HCT116 (cell line): Measurements from ENCODE around the gene NUS1. TPM values are rescaled to one million over a fixed set of nuclear protein-coding genes. Genes with fewer than 3 reads are reported as not detected.
A peak's percentile ranks its signal among the peaks of the same experiment; 100 is the strongest.
"Not testable (repeated sequence)": the region's sequence is repeated elsewhere in the genome, so short reads cannot be mapped to it uniquely, and the experiment has no call there.

Source experiments
- ATAC-seq: fragments of 200-7000 bp; cut with Tn5 transposase; 2 replicates; pipeline ENCODE4 v1.9.1; 2020; ENCODE audit warnings: mild to moderate bottlenecking, moderate library complexity
- BruUV-seq: library from RNA; stranded (reverse); fragments of 400-500 nt; replicated peaks from 2 replicates; lab custom pipeline; 2021; lab: Mats Ljungman, UMichigan
- CTCF ChIA-PET: fragments of 300-600 bp; sonication (Branson Sonifier 250); formaldehyde crosslinking; loops from one replicate; lab custom pipeline; 2021; ENCODE audit warnings: antibody characterized with exemption; lab: Charles Lee
- POLR2A ChIA-PET: fragments of 300-600, 350-600 bp; sonication (Branson Sonifier 250); formaldehyde crosslinking; loops from one replicate; lab custom pipeline; 2021; ENCODE audit warnings: antibody characterized with exemption; lab: Charles Lee
- RAD21 ChIA-PET, 2 experiments: fragments of 300-600 bp; sonication (Branson Sonifier 250); formaldehyde crosslinking; loops; one replicate each; lab custom pipeline; 2023; ENCODE audit warnings: low total read pairs in 2 of 2; ENCODE audit not compliant: uncharacterized antibody in 2 of 2, unreplicated experiment in 2 of 2, low non-redundant PET in 1 of 2; lab: Charles Lee
- DNase-seq: peaks from one replicate; pipeline ENCODE4 v3.0.0-alpha.2; 2010; ENCODE audit warnings: low read depth, low spot score
- H2AFZ ChIP-seq: fragments of 200-600 bp; shearing (Covaris generic), sonication (generic); 2 replicates; pipeline ENCODE4 v1.6.1; 2017; ENCODE audit warnings: low read depth, mixed run types, mixed read lengths, antibody characterized with exemption, low read length; ENCODE audit not compliant: poor library complexity, severe bottlenecking
- H3K27ac ChIP-seq: 2 replicates; pipeline ENCODE4 v1.5.1; 2012; ENCODE audit warnings: low read depth, low read length
- H3K27me3 ChIP-seq: fragments of 200-600 bp; sonication (generic); 2 replicates; pipeline ENCODE4 v1.6.1; 2016; ENCODE audit warnings: mixed run types, low read length, mixed read lengths; ENCODE audit not compliant: insufficient read depth
- H3K36me3 ChIP-seq, 2 experiments: fragments of 200-500 bp in 1 of 2; fragments of 200-600 bp in 1 of 2; sonication (Bioruptor generic) in 1 of 2; sonication (generic) in 1 of 2; 2 replicates each; pipeline versions ENCODE4 v1.5.1 to v1.6.1; 2014 to 2016; ENCODE audit warnings: low read length in 2 of 2, inconsistent platforms in 1 of 2, mixed read lengths in 1 of 2, mixed run types in 1 of 2; ENCODE audit not compliant: insufficient read depth in 2 of 2, control insufficient read depth in 1 of 2
- H3K4me1 ChIP-seq, 2 experiments: fragments of 200-600 bp in 1 of 2; sonication (generic) in 1 of 2; 2 replicates each; pipeline versions ENCODE4 v1.5.1 to v1.6.1; 2012 to 2017; ENCODE audit warnings: low read length in 2 of 2, inconsistent platforms in 1 of 2, mild to moderate bottlenecking in 1 of 2, mixed read lengths in 1 of 2, mixed run types in 1 of 2, moderate library complexity in 1 of 2; ENCODE audit not compliant: insufficient read depth in 2 of 2, control insufficient read depth in 1 of 2
- H3K4me2 ChIP-seq: fragments of 200-600 bp; sonication (generic); 2 replicates; pipeline ENCODE4 v1.6.1; 2017; ENCODE audit warnings: mixed run types, low read length, mixed read lengths
- H3K4me3 ChIP-seq, 2 experiments: fragments of 200-600 bp in 1 of 2; sonication (generic) in 1 of 2; replicated peaks in 1 of 2; 2 replicates each; pipeline ENCODE4 v1.5.1; 2011 to 2016; ENCODE audit warnings: low read length in 2 of 2, control low read depth in 1 of 2, low read depth in 1 of 2, mild to moderate bottlenecking in 1 of 2, mixed read lengths in 1 of 2, mixed run types in 1 of 2
- H3K79me2 ChIP-seq: fragments of 200-600 bp; sonication (generic); 2 replicates; pipeline ENCODE4 v1.6.1; 2017; ENCODE audit warnings: mild to moderate bottlenecking, mixed run types, low read length, moderate library complexity, mixed read lengths; ENCODE audit not compliant: insufficient read depth
- H3K9ac ChIP-seq: fragments of 200-600 bp; sonication (generic); 2 replicates; pipeline ENCODE4 v1.6.1; 2016; ENCODE audit warnings: low read length, mixed read lengths
- H3K9me2 ChIP-seq: fragments of 200-600 bp; sonication (generic), shearing (Covaris generic); 2 replicates; pipeline ENCODE4 v1.6.1; 2017; ENCODE audit warnings: mixed run types, mild to moderate bottlenecking, moderate library complexity; ENCODE audit not compliant: insufficient read depth
- H3K9me3 ChIP-seq, 2 experiments: fragments of 200-500 bp in 1 of 2; fragments of 200-600 bp in 1 of 2; sonication (Bioruptor generic) in 1 of 2; sonication (generic) in 1 of 2; 2 replicates each; pipeline ENCODE4 v1.6.1; 2014 to 2017; ENCODE audit warnings: low read length in 2 of 2, mixed read lengths in 2 of 2, inconsistent platforms in 1 of 2, low read depth in 1 of 2, mild to moderate bottlenecking in 1 of 2, mixed run types in 1 of 2, moderate library complexity in 1 of 2; ENCODE audit not compliant: control insufficient read depth in 1 of 2, insufficient read depth in 1 of 2
- H4K20me1 ChIP-seq: fragments of 200-600 bp; sonication (generic), shearing (Covaris generic); 2 replicates; pipeline ENCODE4 v1.6.1; 2017; ENCODE audit warnings: mixed run types, mild to moderate bottlenecking, moderate library complexity; ENCODE audit not compliant: insufficient read depth
- CBX3 ChIP-seq: IDR thresholded peaks from 2 replicates; pipeline ENCODE4 v1.6.1; 2012; ENCODE audit warnings: low read depth
- CTCF ChIP-seq, 3 experiments: fragments of 200-600 bp in 1 of 3; sonication (generic) in 1 of 3; IDR thresholded peaks in 2 of 3; conservative IDR thresholded peaks in 1 of 3; 2 replicates each; pipeline ENCODE4 v1.5.1; 2012 to 2017; ENCODE audit warnings: low read depth in 2 of 3, low read length in 2 of 3, antibody characterized with exemption in 1 of 3, borderline replicate concordance in 1 of 3, control low read depth in 1 of 3, mild to moderate bottlenecking in 1 of 3, mixed read lengths in 1 of 3, mixed run types in 1 of 3, moderate library complexity in 1 of 3; ENCODE audit not compliant: insufficient read depth in 1 of 3
- RAD21 ChIP-seq: IDR thresholded peaks from 2 replicates; pipeline ENCODE4 v1.6.1; 2012; ENCODE audit warnings: low read depth, mild to moderate bottlenecking
- REST ChIP-seq: IDR thresholded peaks from 2 replicates; pipeline ENCODE4 v1.6.1; 2012; ENCODE audit warnings: low read depth
- SP1 ChIP-seq: IDR thresholded peaks from 2 replicates; pipeline ENCODE4 v1.6.1; 2012; ENCODE audit warnings: low read depth
- ZFX ChIP-seq: fragments of 450-650 bp; IDR thresholded peaks from 2 replicates; pipeline ENCODE4 v1.6.1; 2017
- intact Hi-C: fragments of 100-400 bp; cut with micrococcal nuclease; formaldehyde crosslinking; loops from 2 replicates; pipeline ENCODE4 v1.10.0; 2022
- total RNA-seq: library from RNA; stranded (reverse); gene quantifications from one replicate; pipeline ENCODE4 v1.2.1, GENCODE V29; 2021; ENCODE audit not compliant: unreplicated experiment

Gene NUS1
- total RNA-seq, 1 experiment from 2014 or later = 46.2 TPM

DNA sequence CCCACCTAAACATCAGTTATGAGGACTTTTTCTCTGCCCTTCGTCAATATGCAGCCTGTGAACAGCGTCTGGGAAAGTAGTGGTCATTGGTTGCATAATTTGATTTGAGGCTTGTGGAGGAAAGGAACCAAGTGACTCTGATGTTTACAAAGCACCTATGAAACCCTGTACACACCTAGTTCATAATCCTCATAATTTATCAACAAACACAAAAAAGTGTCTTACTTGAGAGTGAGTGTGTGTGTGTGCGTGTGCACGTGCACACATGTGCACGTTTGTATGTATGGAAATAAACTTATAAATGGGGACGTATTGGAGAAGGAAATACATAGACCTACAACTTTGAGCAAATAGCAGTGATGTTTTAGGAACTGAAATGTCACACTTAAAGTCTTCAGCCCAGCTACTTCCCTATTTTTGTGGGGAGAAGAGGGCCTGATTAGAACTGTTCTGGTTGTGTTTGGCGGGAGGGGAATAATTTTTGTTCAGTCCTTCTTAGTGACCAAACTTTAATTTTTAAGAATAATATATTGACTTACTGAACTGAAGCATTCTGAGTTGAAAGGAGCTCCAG, 31.8 kb downstream of the NUS1 start:
- BruUV-seq, H3K4me3 ChIP-seq, POLR2A ChIA-PET, ATAC-seq, H3K4me2 ChIP-seq, H2AFZ ChIP-seq, intact Hi-C loops, H3K9me2 ChIP-seq, H4K20me1 ChIP-seq, H3K9ac ChIP-seq, H3K27me3 ChIP-seq, RAD21 ChIA-PET, DNase-seq, H3K4me1 ChIP-seq, H3K36me3 ChIP-seq, CTCF ChIA-PET, H3K9me3 ChIP-seq, H3K27ac ChIP-seq: not testable (repeated sequence)
- peaks cover 36% of the 10 kb centered on the region for H3K79me2 ChIP-seq

- H3K9ac ChIP-seq = no peak overlapping the region
- no peaks in the 10 kb centered on the region for H3K9me3 ChIP-seq
- TF ChIP-seq CTCF (IDR thresholded peaks at IDR 0.05 in 2 of 3, conservative IDR thresholded peaks at IDR 0.05 in 1 of 3; ENCODE audit: borderline replicate concordance in 1 of 3, insufficient read depth in 1 of 3, low read depth in 2 of 3, low read length in 2 of 3) = peak in 2 of 3 experiments; percentile 24 to 45; a peak in 3 of 6 replicates
- no peak for TF ChIP-seq SP1
- TF ChIP-seq RAD21 = peak; percentile 19; the same call in 1 of the 2 replicates
- TF ChIP-seq CBX3 = no peak
- no peak for TF ChIP-seq ZFX
- TF ChIP-seq REST = no peak
- TF ChIP-seq, all 23 proteins: peak for 2
- DNase-seq (no peak), ATAC-seq (peak; percentile 78)
- no peaks in the 10 kb centered on the region for H3K9me2 ChIP-seq
- no peaks in the 10 kb centered on the region for H3K36me3 ChIP-seq
- POLR2A ChIA-PET = no interaction called here
- CTCF ChIA-PET = no interaction called here
- no peak overlapping the region for H2AFZ ChIP-seq
- intact Hi-C loops = no loop called here
- H4K20me1 ChIP-seq = no peaks in the 10 kb centered on the region
- no peak overlapping the region for H3K4me3 ChIP-seq
- H3K4me1 ChIP-seq = no peaks in the 10 kb centered on the region
- H3K27ac ChIP-seq = no peak overlapping the region
- BruUV-seq = no TSS peak
- H3K4me2 ChIP-seq = no peak overlapping the region
- H3K79me2 ChIP-seq = peaks cover 4% of the 10 kb centered on the region; the same call in 1 of the 2 replicates
- RAD21 ChIA-PET = no interaction called here
- H3K27me3 ChIP-seq = no peaks in the 10 kb centered on the region
Observed at GRCh38 chr6:117711369-117711768, 36.1 kb downstream of the NUS1 start.
